H1 (cell line): Measurements from ENCODE around the gene MSL1. TPM values are rescaled to one million over a fixed set of nuclear protein-coding genes. Genes with fewer than 3 reads are reported as not detected.

Experiments used
- CTCF ChIA-PET: fragments of 300-600 bp; sonication (Branson Sonifier 250); formaldehyde crosslinking; loops from one replicate; lab custom pipeline; 2021; ENCODE audit not compliant: partially characterized antibody; lab: Charles Lee
- POLR2A ChIA-PET: fragments of 300-600 bp; sonication (Branson Sonifier 250); formaldehyde crosslinking; loops from one replicate; lab custom pipeline; 2021; ENCODE audit warnings: inconsistent platforms; ENCODE audit not compliant: partially characterized antibody; lab: Charles Lee
- DNase-seq, 2 experiments: peaks; one replicate each; pipeline versions ENCODE4 v3.0.0 to v3.0.0-alpha.2; 2010 to 2022; ENCODE audit warnings: low spot score in 2 of 2, low read depth in 1 of 2, mixed read lengths in 1 of 2
- FAIRE-seq: peaks from 2 replicates; lab custom pipeline; 2011; peaks lifted over from hg19 to GRCh38; lab: Jason Lieb, UNC
- H2AFZ ChIP-seq: 2 replicates; pipeline ENCODE4 v1.8.1; 2012; ENCODE audit warnings: low read length, inconsistent platforms
- H2AK5ac ChIP-seq: 2 replicates; pipeline ENCODE4 v1.6.1; 2013; ENCODE audit warnings: low read depth, low read length
- H2BK120ac ChIP-seq: replicated peaks from 2 replicates; pipeline ENCODE3; 2013; ENCODE audit warnings: low read depth, low read length, inconsistent platforms
- H2BK12ac ChIP-seq: 2 replicates; pipeline ENCODE4 v1.6.1; 2013; ENCODE audit warnings: low read depth, low read length
- H2BK15ac ChIP-seq: 2 replicates; pipeline ENCODE4 v1.6.1; 2013; ENCODE audit warnings: low read length
- H2BK20ac ChIP-seq: 2 replicates; pipeline ENCODE4 v1.6.1; 2013; ENCODE audit warnings: low read length
- H2BK5ac ChIP-seq: 2 replicates; pipeline ENCODE4 v1.6.1; 2013; ENCODE audit warnings: low read depth, low read length
- H3K14ac ChIP-seq: 2 replicates; pipeline ENCODE4 v1.6.1; 2013; ENCODE audit warnings: inconsistent platforms; ENCODE audit not compliant: insufficient read length
- H3K18ac ChIP-seq: 2 replicates; pipeline ENCODE4 v1.6.1; 2013; ENCODE audit warnings: low read length; ENCODE audit errors: extremely low read depth
- H3K23ac ChIP-seq: 2 replicates; pipeline ENCODE4 v1.6.1; 2013; ENCODE audit warnings: inconsistent platforms; ENCODE audit not compliant: insufficient read length
- H3K23me2 ChIP-seq: 2 replicates; pipeline ENCODE4 v1.6.1; 2013; ENCODE audit warnings: low read depth, low read length
- H3K27ac ChIP-seq: 2 replicates; pipeline ENCODE4 v1.6.1; 2011; ENCODE audit warnings: low read depth, low read length, inconsistent platforms
- H3K27me3 ChIP-seq, 4 experiments: replicated peaks in 1 of 4; 1 replicate in 1 of 4; 2 replicates in 3 of 4; pipeline versions ENCODE4 v1.6.1 to v1.8.1; 2011 to 2013; ENCODE audit warnings: low read length in 3 of 4, mild to moderate bottlenecking in 3 of 4, inconsistent platforms in 2 of 4, mixed read lengths in 2 of 4, moderate library complexity in 1 of 4; ENCODE audit not compliant: control insufficient read depth in 3 of 4, insufficient read depth in 3 of 4; ENCODE audit errors: extremely low read depth in 1 of 4
- H3K36me3 ChIP-seq, 4 experiments: 2 replicates each; pipeline versions ENCODE4 v1.6.1 to v1.8.1; 2011 to 2013; ENCODE audit warnings: mild to moderate bottlenecking in 4 of 4, low read length in 3 of 4, moderate library complexity in 2 of 4, control low read depth in 1 of 4, inconsistent platforms in 1 of 4; ENCODE audit not compliant: insufficient read depth in 4 of 4, control insufficient read depth in 2 of 4
- H3K4ac ChIP-seq: replicated peaks from 2 replicates; pipeline ENCODE3; 2013; ENCODE audit warnings: low read length, low read depth, mixed read lengths, inconsistent platforms; ENCODE audit not compliant: insufficient read length
- H3K4me1 ChIP-seq, 4 experiments: replicated peaks in 1 of 4; 1 replicate in 1 of 4; 2 replicates in 3 of 4; pipeline versions ENCODE4 v1.6.1 to v1.8.1; 2011 to 2013; ENCODE audit warnings: low read length in 3 of 4, inconsistent platforms in 2 of 4, mixed read lengths in 1 of 4; ENCODE audit not compliant: insufficient read depth in 4 of 4, control insufficient read depth in 3 of 4
- H3K4me2 ChIP-seq, 2 experiments: 2 replicates each; pipeline versions ENCODE4 v1.6.1 to v1.8.1; 2011 to 2013; ENCODE audit warnings: low read depth in 2 of 2, low read length in 2 of 2, control low read depth in 1 of 2, inconsistent platforms in 1 of 2, mild to moderate bottlenecking in 1 of 2; ENCODE audit not compliant: insufficient read depth in 1 of 2
- H3K4me3 ChIP-seq, 4 experiments: fragments of 200-600, 300-600 bp in 1 of 4; sonication (generic), shearing (Covaris generic), sonication (Bioruptor Twin) in 1 of 4; 2 replicates each; pipeline versions ENCODE4 v1.5.1 to v1.8.1; 2011 to 2016; ENCODE audit warnings: low read length in 4 of 4, low read depth in 3 of 4, control low read depth in 2 of 4, inconsistent platforms in 2 of 4, mild to moderate bottlenecking in 2 of 4, mixed read lengths in 1 of 4, moderate library complexity in 1 of 4; ENCODE audit not compliant: insufficient read depth in 2 of 4; ENCODE audit errors: extremely low read depth in 1 of 4
- H3K56ac ChIP-seq: replicated peaks from 2 replicates; pipeline ENCODE3; 2013; ENCODE audit warnings: low read depth, mild to moderate bottlenecking, mixed read lengths, low read length, inconsistent platforms; ENCODE audit not compliant: insufficient read length
- H3K79me1 ChIP-seq: 2 replicates; pipeline ENCODE4 v1.6.1; 2013; ENCODE audit warnings: low read depth, low read length, control low read depth
- H3K79me2 ChIP-seq, 2 experiments: 2 replicates each; pipeline versions ENCODE4 v1.6.1 to v1.8.1; 2012 to 2013; ENCODE audit warnings: low read length in 2 of 2, mild to moderate bottlenecking in 2 of 2, inconsistent platforms in 1 of 2; ENCODE audit not compliant: insufficient read depth in 2 of 2, control insufficient read depth in 1 of 2
- H3K9ac ChIP-seq, 4 experiments: replicated peaks in 1 of 4; 1 replicate in 1 of 4; 2 replicates in 3 of 4; pipeline versions ENCODE4 v1.6.1 to v1.8.1; 2011 to 2013; ENCODE audit warnings: low read depth in 3 of 4, low read length in 3 of 4, control low read depth in 2 of 4, mild to moderate bottlenecking in 2 of 4, moderate library complexity in 2 of 4, inconsistent platforms in 1 of 4; ENCODE audit errors: extremely low read depth in 1 of 4
- H3K9me3 ChIP-seq, 2 experiments: 2 replicates each; pipeline versions ENCODE4 v1.6.1 to v1.8.1; 2012 to 2013; ENCODE audit warnings: mild to moderate bottlenecking in 2 of 2, moderate library complexity in 2 of 2, control low read depth in 1 of 2, inconsistent platforms in 1 of 2, low read depth in 1 of 2, low read length in 1 of 2, mixed read lengths in 1 of 2; ENCODE audit not compliant: insufficient read depth in 2 of 2
- H4K20me1 ChIP-seq, 2 experiments: replicated peaks in 1 of 2; 2 replicates each; pipeline versions ENCODE3 to v1.8.1; 2011 to 2013; ENCODE audit warnings: inconsistent platforms in 2 of 2, low read length in 2 of 2, mild to moderate bottlenecking in 1 of 2; ENCODE audit not compliant: insufficient read depth in 2 of 2, control insufficient read depth in 1 of 2
- H4K5ac ChIP-seq: 2 replicates; pipeline ENCODE4 v1.6.1; 2013; ENCODE audit warnings: low read length, low read depth, mixed read lengths, inconsistent platforms; ENCODE audit not compliant: insufficient read length
- H4K8ac ChIP-seq: 2 replicates; pipeline ENCODE4 v1.8.0; 2013; ENCODE audit warnings: mild to moderate bottlenecking, moderate library complexity, low read length, inconsistent platforms; ENCODE audit not compliant: insufficient read depth; ENCODE audit errors: extremely low read depth
- H4K91ac ChIP-seq: replicated peaks from 2 replicates; pipeline ENCODE3; 2013; ENCODE audit warnings: low read length, mixed read lengths, inconsistent platforms; ENCODE audit not compliant: insufficient read length
- CBX5 ChIP-seq: fragments of 300-800, 300-1000 bp; sonication (generic); IDR thresholded peaks from 2 replicates; pipeline ENCODE4 v1.7.1; 2016; ENCODE audit warnings: antibody characterized with exemption, low read length, low read depth
- CBX8 ChIP-seq: fragments of 300-800, 300-1000 bp; sonication (generic); IDR thresholded peaks from 2 replicates; pipeline ENCODE4 v1.7.1; 2016; ENCODE audit warnings: low read depth, low read length, borderline replicate concordance
- CTCF ChIP-seq, 3 experiments: IDR thresholded peaks; 1 replicate in 2 of 3; 2 replicates in 1 of 3; pipeline versions ENCODE4 v1.5.1 to v1.6.1; 2011; ENCODE audit warnings: low read length in 3 of 3, mild to moderate bottlenecking in 3 of 3, inconsistent platforms in 2 of 3, low read depth in 1 of 3, moderate library complexity in 1 of 3; ENCODE audit not compliant: insufficient read depth in 1 of 3; ENCODE audit errors: control extremely low read depth in 1 of 3
- POLR2A ChIP-seq, 2 experiments: IDR thresholded peaks; 1 replicate in 1 of 2; 2 replicates in 1 of 2; pipeline ENCODE4 v1.6.1; 2011; ENCODE audit warnings: low read depth in 2 of 2, low read length in 2 of 2, mild to moderate bottlenecking in 2 of 2; ENCODE audit errors: control extremely low read depth in 1 of 2
- SUZ12 ChIP-seq: fragments of 200-600 bp; sonication (generic); IDR thresholded peaks from 2 replicates; pipeline ENCODE4 v1.6.1; 2012; ENCODE audit warnings: mild to moderate bottlenecking, inconsistent platforms, low read length, moderate library complexity, mixed read lengths
- TEAD4 ChIP-seq: IDR thresholded peaks from 2 replicates; pipeline ENCODE4 v1.6.1; 2012; ENCODE audit warnings: low read depth, low read length, inconsistent platforms, mixed read lengths
- YY1 ChIP-seq: IDR thresholded peaks from 2 replicates; pipeline ENCODE4 v1.6.1; 2011; ENCODE audit warnings: low read depth, mild to moderate bottlenecking, low read length
- WGBS, 2 experiments: shearing (Covaris generic) in 1 of 2; methylation state at CpG; one replicate each; pipeline versions ENCODE4 v1.1.6 to v1.1.7; 2013 to 2015; ENCODE audit warnings: low lambda C conversion rate in 2 of 2, mixed read lengths in 2 of 2, inconsistent platforms in 1 of 2, low coverage in 1 of 2, missing lambda C conversion rate in 1 of 2; ENCODE audit not compliant: insufficient replicate concordance in 2 of 2, insufficient coverage in 1 of 2, insufficient read length in 1 of 2; ENCODE audit errors: extremely low coverage in 1 of 2, missing lambda C conversion rate in 1 of 2; 5-methylcytosine and 5-hydroxymethylcytosine counted together
- polyA plus RNA-seq, 7 experiments: library from polyadenylated mRNA; depleted of rRNA in 3 of 7; stranded (reverse) in 5 of 7; unstranded in 2 of 7; fragments of >200 nt in 5 of 7; fragments of 200-250 nt in 2 of 7; gene quantifications; 1 replicate in 5 of 7; 2 replicates in 1 of 7; 4 replicates in 1 of 7; pipeline versions ENCODE4 v1.2.1 to v1.2.3, GENCODE V29; 2011 to 2013; ENCODE audit warnings: missing spikeins in 2 of 7, mixed read lengths in 2 of 7
- total RNA-seq: library from RNA; stranded (reverse); fragmentation: NEBNext Ultra II Directional; extraction: Animal tissue kit (Norgen Biotek cat#: 25700); gene quantifications from 2 replicates; pipeline ENCODE4 v1.2.1, GENCODE V29; 2021

MSL1 gene
- total and polyA plus RNA-seq, 2 of the 8 experiments (the other 6 are each of a cell fraction or from before 2014, with no cell fraction given) = 24.1 to 66.5 TPM

GRCh38 chr17:40087903-40088718, 33.7 kb upstream of the MSL1 start:
- no peak overlapping the region for H2AK5ac ChIP-seq
- H3K9ac ChIP-seq = no peak overlapping the region
- H3K27me3 ChIP-seq = no peaks in the 10 kb centered on the region
- FAIRE-seq (no peak), DNase-seq (no peak)
- WGBS, 2 experiments = 91% methylated on average over 28 of the region's 28 CpGs; no CpG with 5 or more reads in 1 of the 2 experiments
- H3K36me3 ChIP-seq = peaks cover 2 to 11% (median 10%) of the 10 kb centered on the region in 4 experiments; a peak in 5 of 8 replicates
- H4K8ac ChIP-seq = no peak overlapping the region
- no peak overlapping the region for H2BK20ac ChIP-seq
- H3K79me2 ChIP-seq = no peaks in the 10 kb centered on the region
- ChIA-PET CTCF (interaction anchor here (1.1 to 8.5 kb wide), 10 partner anchors 9 to 66 kb away, joined by 3 to 85 read pairs (median 4); no protein-coding TSS in a partner anchor), POLR2A (interaction anchor here (0.6 to 20.8 kb wide), 8 partner anchors 12 to 1600 kb away, joined by 3 to 399 read pairs (median 4); partner anchors contain the start of genes EIF1, MSL1 and NR1D1)
- no peak overlapping the region; the same call in 1 of the 2 replicates for H2BK5ac ChIP-seq
- H4K20me1 ChIP-seq = peaks cover 0 to 7% of the 10 kb centered on the region in 2 experiments
- H3K4me1 ChIP-seq = peaks cover 0 to 27% (median 4%) of the 10 kb centered on the region in 4 experiments; a peak in 6 of 7 replicates
- no peak overlapping the region for H4K91ac ChIP-seq
- TF ChIP-seq TEAD4 (no peak), CBX8 (no peak), POLR2A (IDR thresholded peaks at IDR 0.05; ENCODE audit: control extremely low read depth in 1 of 2, low read depth in 2 of 2, low read length in 2 of 2) (no peak), SUZ12 (no peak), YY1 (peak; percentile 90), CTCF (IDR thresholded peaks at IDR 0.05; ENCODE audit: control extremely low read depth in 1 of 3, insufficient read depth in 1 of 3, low read depth in 1 of 3, low read length in 3 of 3) (no peak), CBX5 (no peak)
- no peak overlapping the region for H3K4me2 ChIP-seq
- H2AFZ ChIP-seq = no peak overlapping the region
- no peaks in the 10 kb centered on the region for H3K9me3 ChIP-seq
- no peak overlapping the region for H3K23ac ChIP-seq
- H2BK12ac ChIP-seq = no peak overlapping the region
- no peaks in the 10 kb centered on the region for H3K79me1 ChIP-seq
- no peak overlapping the region for H2BK15ac ChIP-seq
- no peak overlapping the region for H2BK120ac ChIP-seq
- no peak overlapping the region for H3K18ac ChIP-seq
- H3K27ac ChIP-seq = no peak overlapping the region
- H3K14ac ChIP-seq = no peak overlapping the region
- no peak overlapping the region for H3K56ac ChIP-seq
- no peak overlapping the region for H3K4ac ChIP-seq
- H3K23me2 ChIP-seq = peaks cover 5% of the 10 kb centered on the region; the same call in 1 of the 2 replicates
- no peak overlapping the region for H4K5ac ChIP-seq
- H3K4me3 ChIP-seq = no peak overlapping the region
